HG02763 (cell line): Measurements from ENCODE around the gene PCSK5.
A peak's percentile ranks its signal among the peaks of the same experiment; 100 is the strongest.
"Not testable (repeated sequence)": the region's sequence is repeated elsewhere in the genome, so short reads cannot be mapped to it uniquely, and the experiment has no call there.

Experiments used
- ATAC-seq: cut with Tn5 transposase; IDR thresholded peaks from one replicate; pipeline ENCODE4 v1.9.1; 2021; ENCODE audit warnings: mild to moderate bottlenecking, moderate library complexity; ENCODE audit not compliant: unreplicated experiment

Gene PCSK5

DNA sequence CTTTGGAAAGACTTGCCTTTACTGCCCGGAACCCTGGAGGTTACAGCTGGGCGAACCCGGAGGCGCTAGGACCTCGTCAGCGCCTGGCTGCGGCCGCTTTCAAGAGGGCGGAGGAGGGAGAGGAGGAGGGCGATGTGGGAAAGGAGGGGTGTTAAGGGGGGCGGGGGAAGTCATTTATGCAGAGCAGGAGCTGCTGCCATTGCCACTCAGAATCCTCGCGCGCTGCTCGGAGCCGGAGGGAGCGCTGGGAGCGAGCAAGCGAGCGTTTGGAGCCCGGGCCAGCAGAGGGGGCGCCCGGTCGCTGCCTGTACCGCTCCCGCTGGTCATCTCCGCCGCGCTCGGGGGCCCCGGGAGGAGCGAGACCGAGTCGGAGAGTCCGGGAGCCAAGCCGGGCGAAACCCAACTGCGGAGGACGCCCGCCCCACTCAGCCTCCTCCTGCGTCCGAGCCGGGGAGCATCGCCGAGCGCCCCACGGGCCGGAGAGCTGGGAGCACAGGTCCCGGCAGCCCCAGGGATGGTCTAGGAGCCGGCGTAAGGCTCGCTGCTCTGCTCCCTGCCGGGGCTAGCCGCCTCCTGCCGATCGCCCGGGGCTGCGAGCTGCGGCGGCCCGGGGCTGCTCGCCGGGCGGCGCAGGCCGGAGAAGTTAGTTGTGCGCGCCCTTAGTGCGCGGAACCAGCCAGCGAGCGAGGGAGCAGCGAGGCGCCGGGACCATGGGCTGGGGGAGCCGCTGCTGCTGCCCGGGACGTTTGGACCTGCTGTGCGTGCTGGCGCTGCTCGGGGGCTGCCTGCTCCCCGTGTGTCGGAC is at the start of gene PCSK5:
PCSK5 (plus strand) TSS at position 202 of the 805 bp plus-strand sequence; CDS start at position 711, 509 bp downstream.
- peak; percentile 73 for ATAC-seq

DNA sequence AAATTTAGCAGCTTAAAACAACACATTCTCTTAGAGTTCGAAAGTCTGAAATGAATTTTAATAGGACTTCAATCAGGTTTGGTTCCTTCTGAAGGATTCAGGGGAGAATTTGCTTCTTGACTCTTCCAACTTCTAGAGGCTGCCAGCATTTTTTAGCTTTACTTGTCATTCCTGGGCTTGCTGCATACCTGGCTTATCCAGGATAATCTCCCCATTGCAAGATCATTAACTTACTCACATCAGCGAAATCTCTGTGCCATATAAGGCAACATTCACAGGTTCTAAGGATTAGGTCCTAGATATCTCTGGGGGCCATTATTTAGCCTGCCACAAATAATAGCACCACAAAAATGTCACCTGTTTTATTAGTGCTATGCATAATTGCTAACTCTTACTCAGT is 46.2 kb upstream of the PCSK5 start:
- no peak for ATAC-seq

DNA sequence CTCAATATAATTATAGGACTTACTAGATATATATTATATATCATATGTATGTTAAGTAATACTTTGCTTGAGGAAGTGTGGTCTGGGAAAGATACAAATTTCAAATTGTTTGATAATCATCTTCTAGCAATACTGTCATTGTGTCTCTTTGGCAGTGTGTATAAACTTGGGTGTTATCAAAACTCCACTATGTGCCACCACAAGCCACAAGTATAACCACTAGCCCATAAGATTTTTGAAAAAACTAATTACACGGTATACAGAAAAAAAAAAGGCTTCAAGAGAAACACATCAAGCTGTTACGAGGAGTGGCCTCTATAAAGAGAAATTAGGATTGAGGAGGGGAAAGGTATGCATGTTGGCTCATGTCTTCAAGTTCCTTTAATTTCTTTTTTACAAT is 44.7 kb upstream of the PCSK5 start:
- no peak for ATAC-seq

DNA sequence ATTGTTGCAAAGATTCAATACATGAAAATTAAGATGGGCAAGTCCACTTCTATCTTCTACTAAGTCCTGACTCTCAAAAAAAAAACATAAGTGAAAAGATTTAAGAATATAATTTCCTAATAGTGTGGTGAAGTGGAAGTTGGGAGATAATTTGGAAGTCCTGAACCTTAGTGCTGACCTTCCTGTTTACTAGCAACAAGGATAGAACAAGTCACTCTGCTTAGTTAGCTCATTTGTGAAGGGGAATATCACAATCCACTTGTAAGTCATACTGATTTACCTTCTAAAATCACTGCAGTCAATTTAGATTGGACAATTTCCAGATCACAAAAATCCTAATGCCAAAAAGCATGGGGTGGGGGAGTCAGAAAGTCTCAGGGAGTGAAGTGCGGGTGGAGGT is 43.4 kb upstream of the PCSK5 start:
- no peak for ATAC-seq

DNA sequence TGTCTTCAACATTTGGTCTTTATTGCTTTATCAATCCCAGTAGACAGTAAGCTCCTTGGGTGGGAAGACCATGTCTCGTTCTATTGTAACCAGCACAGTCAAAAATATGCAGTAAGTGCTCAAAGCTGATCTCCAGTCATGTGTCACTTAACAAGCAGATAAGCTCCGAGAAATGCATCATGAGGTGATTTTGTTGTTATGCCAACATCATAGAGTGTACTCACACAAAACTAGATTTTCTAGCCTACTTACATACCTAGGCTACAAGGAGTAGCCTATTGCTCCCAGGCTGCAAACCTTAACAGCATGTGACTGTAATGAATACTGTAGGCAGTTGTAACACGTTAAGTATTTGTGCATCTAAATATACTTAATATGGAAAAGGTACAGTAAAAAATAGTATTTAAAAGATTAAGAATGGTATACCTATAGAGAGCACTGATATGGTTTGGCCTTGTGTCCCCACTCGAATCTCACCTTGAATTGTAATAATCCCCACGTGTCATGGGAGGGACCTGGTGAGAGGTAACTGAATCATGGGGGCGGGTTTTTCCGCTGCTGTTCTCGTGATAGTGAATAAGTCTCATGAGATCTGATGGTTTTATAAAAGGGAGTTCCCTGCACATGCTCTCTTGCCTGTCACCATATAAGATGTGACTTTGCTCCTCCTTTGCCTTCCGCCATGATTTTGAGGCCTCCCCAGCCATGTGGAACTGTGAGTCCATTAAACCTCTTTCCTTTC is 39.8 kb upstream of the PCSK5 start:
- ATAC-seq: no peak

DNA sequence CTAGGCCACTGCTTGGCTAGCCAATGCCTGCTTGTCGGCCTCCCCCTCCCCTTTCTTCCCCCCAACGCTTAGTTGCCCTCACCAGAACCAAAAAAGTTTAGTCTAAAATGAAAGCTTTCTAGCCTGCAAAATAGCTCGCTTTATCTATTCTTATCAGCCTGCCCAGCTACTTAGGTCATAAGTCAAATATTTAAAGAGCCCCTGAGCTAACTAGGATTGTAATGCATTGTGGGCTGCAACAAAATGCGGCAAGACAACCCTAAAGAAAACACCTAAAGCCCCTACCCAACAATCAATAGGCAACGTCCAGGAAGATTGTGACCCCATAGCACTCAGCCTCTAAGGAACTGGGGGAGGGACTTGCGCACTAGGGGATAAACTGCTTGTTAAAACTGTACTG is 38.6 kb upstream of the PCSK5 start:
- ATAC-seq: no peak

DNA sequence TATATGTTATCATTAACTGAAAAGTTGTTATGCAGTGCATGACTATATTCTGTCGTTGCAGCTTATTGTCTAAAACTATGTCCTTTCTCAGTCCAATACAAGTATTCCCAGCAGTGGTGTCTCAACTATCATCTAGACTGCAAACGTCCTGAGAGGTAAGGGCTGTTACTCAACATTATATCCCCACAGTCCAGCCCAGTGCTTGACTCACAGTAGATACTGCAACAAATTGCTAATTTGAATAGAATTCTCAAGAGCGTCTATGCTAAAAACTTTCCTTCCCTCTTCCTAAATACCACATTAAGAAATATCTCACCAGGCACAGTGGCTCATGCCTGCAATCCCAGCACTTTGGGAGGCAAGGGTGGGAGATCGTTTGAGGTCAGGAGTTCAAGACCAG is 37.7 kb upstream of the PCSK5 start:
- no peak for ATAC-seq

DNA sequence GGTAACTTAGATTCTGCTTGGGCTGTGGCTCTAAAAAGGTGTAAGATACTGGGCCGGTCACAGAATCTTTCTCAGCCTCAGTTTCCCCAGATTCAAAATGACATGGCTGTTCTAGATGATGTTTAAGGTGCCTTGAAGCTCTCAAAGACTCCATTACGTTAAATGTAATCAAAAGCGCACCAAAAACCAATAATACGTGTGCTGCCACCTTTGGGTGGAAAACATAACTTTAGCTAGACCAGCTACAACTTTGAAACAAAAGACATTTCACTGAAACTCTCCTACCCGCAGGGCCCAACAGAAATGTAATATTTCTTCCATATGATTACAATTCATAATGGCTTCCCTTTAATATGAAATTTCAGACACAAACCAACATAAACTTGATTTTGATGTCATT is 35.0 kb upstream of the PCSK5 start:
- ATAC-seq: no peak

DNA sequence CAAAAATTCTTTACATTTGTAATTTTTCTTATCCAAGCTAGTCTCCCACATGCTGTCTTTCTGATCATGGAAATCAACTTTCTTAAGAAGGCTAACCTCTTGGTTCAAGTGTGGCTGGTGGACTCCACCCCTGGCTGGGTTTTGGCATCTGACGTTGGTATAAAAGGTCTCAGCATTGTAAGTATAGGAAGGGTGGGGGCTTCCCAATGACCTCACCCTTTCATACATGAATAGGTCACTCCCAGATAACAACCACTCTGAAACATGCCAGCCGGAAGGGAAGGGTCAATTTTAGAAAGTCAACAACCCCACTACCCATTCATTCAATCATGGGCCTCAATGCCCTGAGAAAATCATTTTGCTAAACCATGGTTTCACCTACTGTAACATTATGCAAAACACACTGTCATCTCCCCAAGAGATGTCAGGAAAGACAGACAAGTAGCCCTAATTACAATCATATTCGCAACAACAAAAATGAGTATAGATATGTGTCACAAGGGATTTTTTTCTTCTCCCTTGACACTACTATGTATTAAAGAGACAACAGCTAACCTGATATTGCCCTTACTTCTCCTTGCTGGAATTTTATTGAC is 31.9 kb upstream of the PCSK5 start:
- ATAC-seq: no peak

DNA sequence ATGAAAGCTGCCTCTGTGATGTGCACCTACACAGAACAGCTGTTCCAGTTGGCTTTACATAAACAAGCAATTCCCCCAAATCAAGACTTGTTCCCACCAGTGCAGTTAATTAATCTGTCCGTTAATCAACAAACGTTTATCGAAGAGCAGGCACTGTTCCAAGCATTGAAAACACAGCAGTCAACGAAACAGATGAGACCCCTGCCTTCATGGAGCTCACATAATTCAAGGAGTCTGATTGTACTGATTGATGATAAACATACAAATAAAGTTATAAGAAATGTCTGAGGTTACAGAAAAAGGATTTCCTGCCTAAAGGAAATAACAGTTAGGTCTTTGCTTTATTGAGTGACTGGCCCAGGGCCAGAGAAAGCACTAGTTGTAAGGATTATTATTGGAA is 26.2 kb upstream of the PCSK5 start:
- no peak for ATAC-seq

DNA sequence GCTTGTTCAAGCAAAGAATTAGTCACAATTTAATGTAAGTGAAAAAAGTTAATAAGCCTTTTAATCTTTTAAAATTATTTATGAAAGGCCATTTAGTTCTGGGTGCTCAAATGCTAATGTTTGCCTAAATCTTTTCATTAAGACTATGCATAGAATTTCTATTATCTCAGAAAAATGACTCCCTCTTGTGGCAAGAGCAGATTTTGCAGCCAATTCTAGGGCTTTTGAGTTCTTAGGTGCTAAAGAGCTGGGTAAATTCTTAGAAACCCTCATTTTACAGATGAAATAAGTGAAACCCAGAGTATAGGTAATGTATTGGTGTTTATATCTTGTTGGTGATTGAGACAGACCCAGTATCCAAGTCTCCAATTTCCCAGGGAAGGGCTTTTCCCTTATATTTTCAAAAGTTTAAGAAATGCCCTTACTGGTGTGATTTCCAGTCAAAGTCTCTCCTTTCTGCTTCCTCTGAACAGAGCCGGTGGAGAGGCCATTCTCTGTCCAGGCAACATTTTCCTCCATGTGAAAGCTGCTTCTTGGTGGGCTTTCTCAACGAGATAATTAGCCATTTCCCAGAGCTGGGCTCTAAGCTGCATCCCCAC is 24.1 kb upstream of the PCSK5 start:
- ATAC-seq: no peak

DNA sequence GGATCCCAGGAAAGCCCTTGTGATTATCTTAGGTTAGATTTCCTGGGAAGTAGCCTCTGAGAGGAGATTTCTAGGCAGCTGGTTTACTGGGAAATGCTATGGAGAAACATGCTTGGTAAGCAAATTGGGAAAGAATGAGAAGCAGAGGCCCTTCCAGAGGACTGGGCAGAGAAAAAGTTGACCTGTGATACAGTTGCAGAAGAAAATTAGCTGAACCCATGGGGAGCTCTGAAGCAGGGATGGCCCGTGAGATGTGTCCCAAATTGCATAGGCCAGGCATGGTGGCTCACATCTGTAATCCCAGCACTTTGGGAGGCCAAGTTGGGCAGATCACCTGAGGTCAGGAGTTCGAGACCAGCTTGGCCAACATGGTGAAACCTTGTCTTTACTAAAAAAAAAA is 21.9 kb upstream of the PCSK5 start:
- not testable (repeated sequence) for ATAC-seq

DNA sequence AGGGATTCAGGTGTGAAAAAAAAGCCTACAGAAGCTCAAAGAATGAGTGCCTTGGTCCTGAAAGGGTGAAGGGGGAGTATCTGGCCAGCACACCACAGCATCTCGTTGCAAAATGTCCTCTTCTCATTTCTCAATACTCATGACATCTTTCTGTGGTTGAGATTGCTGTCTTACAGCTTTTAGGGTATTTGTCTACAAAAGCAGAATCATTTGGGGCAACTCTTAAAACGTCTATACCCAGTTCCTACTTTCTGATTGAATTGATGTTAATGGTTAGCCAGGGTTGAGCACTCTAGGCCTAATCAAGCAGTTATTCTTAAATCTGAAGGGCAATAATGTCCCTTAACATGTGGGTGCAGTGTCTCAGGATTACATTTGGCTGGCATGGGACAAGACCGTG is 21.2 kb upstream of the PCSK5 start:
- ATAC-seq: no peak

DNA sequence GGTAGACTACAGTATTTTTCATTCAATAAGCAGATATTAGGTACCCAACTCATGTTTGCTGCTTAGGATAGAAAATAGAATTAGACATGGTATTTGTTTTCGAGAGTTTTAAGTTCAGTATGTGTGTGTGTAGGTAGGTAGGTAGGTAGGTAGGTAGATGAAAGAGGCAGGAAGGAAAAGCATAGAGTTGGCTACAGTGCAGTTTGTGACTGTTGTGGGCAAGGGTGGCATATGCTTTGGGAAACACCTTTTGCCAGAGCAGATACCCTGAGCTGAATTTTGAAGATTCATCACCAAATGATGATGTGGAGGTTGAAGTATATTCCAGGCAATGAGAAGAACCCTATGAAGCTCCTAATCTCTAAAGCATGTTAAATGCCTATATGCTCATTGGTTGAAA is 20.0 kb upstream of the PCSK5 start:
- no peak for ATAC-seq

DNA sequence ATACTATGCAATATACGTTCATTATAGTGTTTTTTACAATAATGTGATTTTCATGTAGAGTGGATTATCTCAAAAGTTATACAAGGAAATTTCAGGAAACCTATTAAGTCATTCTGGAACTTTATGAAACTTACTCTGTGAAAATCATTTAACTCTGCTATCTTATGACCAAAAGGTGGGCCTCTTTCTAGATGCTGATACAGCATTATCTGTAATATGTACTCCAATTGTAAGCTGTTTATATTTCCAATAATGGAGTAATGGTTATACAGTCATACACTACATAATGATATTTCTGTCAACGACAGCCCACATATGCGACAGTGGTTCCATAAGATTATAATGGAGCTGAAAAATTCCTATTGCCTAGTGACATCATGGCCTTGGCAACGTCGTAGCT is 18.8 kb upstream of the PCSK5 start:
- ATAC-seq: no peak

DNA sequence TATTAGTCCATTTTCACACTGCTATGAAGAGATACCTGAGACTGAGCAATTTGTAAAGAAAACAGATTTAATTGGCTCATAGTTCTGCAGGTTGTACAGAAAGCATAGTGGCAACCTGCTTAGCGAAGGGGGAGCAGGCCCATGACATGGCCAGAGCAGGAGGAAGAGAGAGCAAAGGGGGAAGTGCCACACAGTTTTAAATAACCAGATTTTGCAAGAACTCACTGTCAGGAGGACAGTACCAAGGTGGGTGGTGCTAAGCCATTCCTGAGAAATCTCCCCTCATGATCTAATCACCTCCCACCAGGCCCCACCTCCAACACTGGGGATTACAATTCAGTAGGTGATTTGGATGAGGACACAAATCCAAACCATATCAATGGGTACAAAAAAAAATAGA is 16.8 kb upstream of the PCSK5 start:
- ATAC-seq: no peak

DNA sequence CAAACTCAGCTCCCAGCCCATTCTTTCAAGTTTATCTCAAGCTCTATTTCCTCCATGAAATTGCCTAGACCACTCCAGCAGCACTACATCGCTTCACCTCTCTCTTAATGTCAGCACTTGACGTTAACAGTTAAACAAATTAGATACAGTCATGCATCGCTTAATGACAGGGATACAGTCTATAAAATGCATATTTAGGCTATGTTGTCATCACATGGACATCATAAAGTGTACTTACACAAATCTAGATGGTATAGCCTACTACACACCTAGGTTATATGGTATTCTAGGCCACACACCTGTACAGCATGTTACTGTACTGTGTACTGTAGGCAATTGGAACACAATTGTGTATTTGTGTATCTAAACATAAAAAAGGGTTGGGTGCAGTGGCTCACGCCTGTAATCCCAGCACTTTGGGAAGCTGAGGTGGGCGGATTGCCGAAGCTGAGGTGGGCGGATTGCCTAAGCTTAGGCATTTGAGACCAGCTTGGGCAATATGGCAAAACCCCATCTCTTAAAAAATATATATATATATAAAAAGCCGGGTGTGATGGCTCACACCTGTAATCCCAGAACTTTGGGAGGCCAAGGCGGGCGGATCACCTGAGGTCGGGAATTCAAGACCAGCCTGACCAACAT is 13.4 kb upstream of the PCSK5 start:
- ATAC-seq: no peak

DNA sequence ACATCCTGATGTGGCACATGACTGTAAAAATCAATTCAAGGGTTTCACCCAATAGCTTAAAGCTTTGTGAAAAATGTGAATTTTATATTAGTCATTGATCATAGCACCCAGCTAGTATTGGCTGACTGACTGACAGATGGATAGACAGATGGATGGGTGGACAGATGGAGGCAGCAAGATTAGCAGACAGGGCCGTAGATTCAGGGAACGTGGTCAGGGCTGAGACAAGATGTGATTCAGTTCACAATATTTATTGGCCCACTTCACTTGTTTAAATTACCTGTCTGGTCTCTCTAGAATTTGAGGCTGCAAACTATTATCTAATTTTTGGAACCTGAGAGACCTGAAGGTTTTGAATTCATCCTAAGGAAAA is 12.0 kb upstream of the PCSK5 start:
- ATAC-seq: no peak

DNA sequence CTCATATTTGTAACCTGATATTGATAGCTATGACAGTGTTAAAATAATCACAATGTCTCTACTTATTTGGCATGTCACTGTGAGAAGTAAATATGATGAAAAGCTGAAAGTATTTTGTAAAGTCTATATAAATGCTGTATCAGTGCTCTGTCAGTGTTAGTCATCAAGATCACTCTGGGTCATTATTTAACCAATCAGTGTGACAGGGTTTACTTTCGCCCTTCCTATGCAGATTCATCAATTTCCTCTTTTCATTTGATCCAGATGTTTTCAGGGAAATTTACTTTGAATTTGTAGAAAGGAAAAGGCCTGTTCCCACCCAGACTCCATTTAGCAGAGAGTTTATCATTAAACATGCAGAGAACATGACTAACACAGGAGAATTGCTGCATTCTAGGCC is 9.9 kb upstream of the PCSK5 start:
- no peak for ATAC-seq

DNA sequence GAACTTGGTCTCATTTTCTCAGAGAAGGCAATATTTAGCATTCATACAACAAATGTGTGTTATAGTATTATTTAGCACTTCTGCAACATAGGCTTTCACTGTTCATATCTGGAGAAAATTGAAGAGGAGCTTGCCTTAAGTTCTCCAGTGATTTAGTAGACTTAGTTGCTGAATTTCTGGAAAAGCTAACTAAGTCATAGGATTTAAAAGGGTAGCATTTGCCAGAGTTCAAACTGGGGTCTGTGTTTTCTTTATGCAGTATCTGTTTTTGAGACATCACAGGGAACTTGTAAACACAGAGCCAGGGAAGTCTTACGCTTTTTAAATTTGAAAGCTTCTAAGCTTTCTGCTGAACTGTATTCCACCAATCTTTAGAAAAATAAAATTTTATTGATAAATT is 8.7 kb upstream of the PCSK5 start:
- ATAC-seq: no peak

DNA sequence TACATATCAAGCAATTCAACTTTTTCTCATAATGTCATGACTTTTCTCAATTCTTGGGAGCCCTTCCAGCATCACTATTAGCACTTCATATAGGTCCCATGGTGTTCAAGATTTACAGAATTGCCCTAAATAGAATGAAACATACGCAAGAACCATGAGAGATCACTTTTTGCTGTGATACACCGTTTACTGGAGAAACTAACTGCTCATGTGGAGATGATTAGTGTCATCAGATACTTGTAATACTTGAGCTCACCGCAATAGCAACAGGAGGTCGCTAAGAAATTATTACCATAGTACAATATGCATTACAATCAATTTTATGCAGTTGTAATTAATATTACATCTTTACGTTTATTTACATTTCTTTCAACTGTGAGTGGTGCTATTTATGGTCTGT is 4.8 kb upstream of the PCSK5 start:
- no peak for ATAC-seq
